GM19324 (cell line): ENCODE results near the gene TMEM260.

Experiments used
- ATAC-seq: cut with Tn5 transposase; IDR thresholded peaks from one replicate; pipeline ENCODE4 v1.9.1; 2021; ENCODE audit warnings: mild to moderate bottlenecking, moderate library complexity; ENCODE audit not compliant: unreplicated experiment, low FRiP score

The TMEM260 gene

DNA sequence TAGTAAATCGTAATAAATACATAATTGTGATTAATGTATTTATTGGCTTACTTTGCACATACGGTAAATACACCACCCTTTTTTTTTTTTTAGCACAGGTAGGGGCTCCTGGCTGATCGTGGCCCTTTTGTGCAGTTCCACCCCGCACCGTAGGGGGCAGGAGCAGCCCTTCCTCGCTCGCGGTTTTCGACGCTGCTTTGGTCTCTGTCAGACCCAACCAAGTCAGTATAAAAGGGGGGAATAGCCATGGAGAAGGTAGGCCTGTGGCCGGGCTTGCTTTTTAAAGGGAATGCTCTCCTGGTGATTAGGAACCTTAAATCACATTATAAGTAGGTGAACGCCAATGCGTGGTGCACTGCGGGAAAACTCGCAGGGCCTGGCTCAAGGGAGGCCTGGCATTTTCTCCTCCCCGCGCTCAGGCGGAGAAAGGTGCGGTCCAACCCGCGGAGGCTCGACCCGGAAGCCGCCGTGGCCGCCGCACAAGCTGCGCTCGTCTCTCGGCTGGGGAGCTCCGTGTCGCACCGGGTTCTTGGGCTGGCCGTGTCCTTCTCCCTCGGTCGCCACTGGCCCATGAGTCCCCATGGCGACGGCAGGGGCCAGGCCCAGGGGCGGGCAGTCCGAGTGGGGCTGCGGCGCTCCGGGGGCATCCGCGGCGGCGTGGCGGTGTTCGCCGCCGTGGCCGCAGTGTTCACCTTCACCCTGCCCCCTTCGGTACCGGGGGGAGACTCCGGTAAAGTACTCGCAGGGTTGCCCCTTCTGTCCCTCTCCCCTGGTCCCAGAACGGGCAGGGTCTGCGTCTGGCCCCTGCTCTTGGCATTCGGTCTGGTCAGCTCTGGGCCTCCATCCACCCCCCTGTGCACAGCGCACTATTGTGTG is at the start of gene TMEM260:
Gene TMEM260, plus strand, starts transcription at position 454 of the 876 bp plus-strand sequence. Its CDS starts 117 bp downstream, at position 571.
- ATAC-seq: peak; percentile 98

- no peak for ATAC-seq
These were observed 47.1 kb upstream of the TMEM260 start for GRCh38 chr14:56532546-56532945.

- no peak for ATAC-seq
These were observed 44.9 kb upstream of the TMEM260 start for GRCh38 chr14:56534656-56535055.

- no peak for ATAC-seq
These were observed 39.7 kb upstream of the TMEM260 start for GRCh38 chr14:56539862-56540261.

- ATAC-seq: no peak
These were observed 36.2 kb upstream of the TMEM260 start for GRCh38 chr14:56543436-56543835.

DNA sequence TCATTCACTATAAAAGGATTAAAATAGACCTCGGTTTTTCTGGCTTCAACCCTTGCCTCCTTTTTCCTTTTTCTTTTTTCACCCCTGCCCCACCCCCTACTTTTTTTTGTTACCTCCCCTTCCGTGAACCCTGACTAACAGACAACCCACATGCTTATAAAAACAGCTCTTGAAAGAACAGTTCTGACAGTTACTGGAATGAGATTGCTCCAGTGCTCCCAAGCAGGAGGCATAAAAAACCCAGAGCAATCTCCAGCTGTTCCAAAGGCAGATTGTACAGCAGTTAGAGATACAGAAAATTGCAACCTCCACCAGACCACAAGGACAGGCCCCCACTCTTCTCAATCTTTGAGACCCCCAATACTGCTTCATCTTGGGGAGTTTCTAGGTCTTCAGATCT is 29.9 kb upstream of the TMEM260 start:
- no peak for ATAC-seq

- no peak for ATAC-seq
These were observed 27.0 kb upstream of the TMEM260 start for GRCh38 chr14:56552615-56553014.

DNA sequence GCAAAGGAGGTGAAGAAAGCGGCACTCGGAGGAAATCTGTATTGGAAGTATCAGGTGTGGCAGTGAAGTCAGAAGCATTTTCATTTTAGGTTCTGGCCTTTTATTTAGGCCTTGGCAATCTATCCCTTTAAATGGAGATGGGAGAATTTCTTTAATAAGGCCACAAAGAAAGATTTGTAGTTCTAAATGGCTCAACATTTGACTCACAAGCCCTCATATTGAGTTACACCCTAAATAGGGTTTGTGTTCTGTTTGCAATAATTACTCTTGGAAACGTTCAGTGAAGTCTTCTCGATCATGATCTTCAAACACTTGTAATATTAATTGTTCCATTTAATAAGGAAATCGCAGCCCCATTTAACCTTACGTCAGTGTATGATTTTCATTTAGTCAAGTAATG is 25.3 kb upstream of the TMEM260 start:
- no peak for ATAC-seq

- no peak for ATAC-seq
These were observed 23.6 kb upstream of the TMEM260 start for GRCh38 chr14:56555921-56556570.

DNA sequence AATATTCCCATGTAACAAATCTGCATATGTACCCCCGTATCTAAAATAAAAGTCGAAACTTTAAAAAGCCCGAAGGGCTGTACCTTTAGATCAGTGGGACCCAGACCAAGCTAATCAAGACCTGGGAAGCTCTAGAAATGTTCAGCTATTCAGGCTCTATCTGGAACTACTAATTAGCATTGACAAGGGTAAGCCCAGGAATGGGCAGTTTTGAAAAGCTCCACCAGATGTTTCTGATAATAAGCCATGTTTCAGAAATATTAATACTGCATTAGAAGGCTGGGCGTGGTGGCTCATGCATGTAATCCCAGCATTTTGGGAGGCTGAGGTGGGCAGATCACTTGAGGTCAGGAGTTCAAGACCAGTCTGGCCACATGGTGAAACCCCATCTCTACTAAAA is 20.4 kb upstream of the TMEM260 start:
- no peak for ATAC-seq

DNA sequence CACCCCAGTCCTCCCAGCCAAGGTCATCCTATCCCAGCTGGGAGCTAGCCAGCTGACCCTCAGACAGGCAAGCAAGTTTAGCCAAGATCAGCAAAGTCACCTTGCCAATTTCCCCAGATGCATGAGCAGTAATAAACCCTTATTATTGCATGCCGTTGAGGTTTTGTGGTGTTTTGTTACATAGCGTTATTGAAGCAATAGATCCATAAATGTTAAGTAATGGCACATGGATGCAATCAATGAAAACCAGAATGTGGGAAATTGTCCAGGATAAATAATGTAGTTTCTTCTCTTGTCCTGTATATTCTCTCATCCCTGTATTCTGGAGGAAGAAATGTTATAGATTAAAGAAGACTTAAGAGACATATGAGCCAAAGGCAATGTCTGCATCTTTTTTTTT is 18.0 kb upstream of the TMEM260 start:
- no peak for ATAC-seq

DNA sequence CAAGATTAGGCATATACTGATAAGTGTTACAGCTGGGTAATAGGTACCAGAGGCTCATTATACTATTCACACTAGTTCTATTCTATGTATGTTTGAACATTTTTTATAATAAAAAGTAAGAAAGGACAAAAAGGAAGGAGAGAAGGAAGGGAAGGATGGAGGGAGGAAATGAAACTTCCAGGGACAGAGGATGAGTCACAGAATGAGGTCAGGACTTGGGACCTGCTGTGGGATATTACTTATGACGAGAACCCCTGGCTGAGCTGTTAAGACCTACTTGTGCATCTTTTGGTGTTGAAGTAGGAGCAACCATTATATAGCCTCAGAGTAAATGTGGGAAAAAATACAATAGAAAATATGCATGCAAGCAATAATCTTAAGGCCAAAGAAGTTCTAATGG is 16.7 kb upstream of the TMEM260 start:
- ATAC-seq: no peak

DNA sequence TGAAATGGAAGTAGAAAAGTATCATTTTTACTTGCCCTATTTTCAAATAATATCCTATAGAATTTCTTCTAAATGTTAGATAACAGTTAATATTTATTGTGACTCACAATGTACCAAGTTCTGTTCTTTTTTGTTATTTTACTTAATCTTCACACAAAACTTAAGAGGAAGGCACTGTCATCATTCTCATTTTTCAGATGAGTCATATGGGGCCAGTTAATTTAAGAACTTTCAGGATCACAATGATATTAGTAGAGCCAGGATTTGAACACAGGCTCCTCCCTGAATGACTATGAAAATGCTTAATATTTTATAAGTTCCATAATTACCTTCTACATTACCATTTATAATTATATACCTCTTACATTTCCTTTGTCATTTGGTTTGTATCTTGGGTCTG is 10.4 kb upstream of the TMEM260 start:
- ATAC-seq: no peak

DNA sequence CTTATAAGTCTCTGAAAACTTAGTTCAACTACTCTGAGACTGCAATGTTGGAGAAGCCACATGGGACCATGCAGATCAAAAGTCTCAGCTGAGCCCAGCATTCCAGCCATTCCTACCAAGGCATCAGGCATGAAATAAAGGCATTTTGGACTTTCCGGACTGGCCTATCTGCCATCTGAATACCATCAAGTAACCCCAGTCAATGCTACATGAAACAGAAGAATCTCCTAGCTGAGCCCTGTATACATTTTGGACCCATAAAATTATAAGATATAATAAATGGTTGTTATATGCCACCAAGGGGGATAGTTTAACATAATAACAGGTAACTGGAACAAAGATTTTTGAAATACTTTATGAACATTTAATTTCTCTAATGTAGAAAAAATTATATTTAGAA is 9.3 kb upstream of the TMEM260 start:
- ATAC-seq: no peak

DNA sequence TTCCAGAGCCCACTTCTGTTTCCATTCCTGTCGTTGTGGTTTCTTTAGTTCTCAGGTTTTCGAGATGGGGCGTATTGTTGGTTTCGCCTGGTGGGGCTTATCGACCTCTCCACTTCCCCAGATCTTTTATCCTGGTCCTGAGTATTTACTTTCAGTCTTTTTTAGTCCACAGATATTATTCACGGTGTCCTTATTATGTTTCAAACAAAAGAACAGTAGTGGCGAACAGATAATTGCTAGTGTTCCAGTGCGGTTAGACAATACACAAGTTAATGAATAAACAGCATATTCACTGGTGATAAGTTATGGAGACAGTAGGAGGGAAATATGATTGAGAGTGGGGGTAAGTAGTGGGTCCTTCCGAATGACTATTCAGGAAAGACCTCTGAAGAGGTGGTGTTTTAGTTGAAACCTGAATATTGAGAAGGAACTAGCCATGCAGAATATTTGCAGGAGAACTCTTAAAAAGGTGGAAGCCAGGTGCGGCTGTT is 668 bp downstream of the TMEM260 start:
- ATAC-seq: no peak

DNA sequence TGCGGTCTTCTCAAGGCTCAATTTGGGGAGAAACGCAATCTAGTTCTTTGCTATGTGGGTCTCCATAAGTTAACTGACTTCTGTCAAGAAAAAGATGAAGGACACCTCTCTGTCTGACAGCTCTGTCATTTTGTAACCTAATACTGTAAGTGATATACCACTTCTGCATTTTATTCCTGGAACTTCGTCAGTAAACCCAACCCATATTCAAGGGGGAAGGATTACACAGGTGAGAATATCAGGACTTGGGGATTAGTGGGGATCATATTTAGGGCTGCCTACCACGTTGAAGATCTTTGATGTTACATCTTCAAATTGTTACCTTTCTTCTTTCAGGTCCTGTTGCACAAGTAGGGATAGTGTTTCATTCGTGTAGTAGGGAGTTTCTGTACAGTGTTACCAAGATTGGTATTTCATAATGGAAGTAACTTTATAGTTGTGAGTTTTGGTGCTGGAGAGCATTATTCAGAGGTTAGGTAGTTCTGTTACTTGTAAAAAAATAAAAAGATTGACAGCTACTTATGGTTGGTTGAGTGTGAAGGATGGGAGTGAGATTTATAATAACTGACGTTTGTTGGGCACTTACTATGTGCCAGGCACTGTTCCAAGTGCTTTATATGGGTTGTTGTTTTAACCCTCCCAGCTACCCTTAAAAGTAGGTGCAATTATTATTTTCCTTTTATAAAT is 1.6 kb downstream of the TMEM260 start:
- no peak for ATAC-seq

- no peak for ATAC-seq
These were observed 6.0 kb downstream of the TMEM260 start for GRCh38 chr14:56585461-56586084.

- ATAC-seq: no peak
These were observed 8.1 kb downstream of the TMEM260 start for GRCh38 chr14:56587701-56588100.

DNA sequence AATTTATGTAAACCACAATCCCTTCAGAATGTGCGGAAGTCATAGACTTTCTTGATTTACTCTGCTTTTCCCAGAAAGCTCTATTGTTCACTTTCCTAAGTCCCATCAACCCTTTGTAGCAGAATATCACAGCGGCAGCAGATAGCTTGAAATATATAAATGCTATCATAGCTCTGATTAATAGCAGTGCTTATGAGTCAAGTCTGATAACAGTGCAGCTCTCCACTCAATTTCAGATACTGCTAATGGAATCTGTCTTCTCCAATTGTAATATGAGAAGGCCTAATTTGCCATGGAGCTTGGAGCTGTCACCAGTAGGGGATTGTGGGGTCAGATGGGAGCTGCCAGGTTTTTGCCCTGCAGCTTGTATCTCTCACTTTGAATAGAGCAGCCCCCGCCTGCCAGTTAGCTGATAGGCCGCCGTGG is 10.9 kb downstream of the TMEM260 start:
- no peak for ATAC-seq

DNA sequence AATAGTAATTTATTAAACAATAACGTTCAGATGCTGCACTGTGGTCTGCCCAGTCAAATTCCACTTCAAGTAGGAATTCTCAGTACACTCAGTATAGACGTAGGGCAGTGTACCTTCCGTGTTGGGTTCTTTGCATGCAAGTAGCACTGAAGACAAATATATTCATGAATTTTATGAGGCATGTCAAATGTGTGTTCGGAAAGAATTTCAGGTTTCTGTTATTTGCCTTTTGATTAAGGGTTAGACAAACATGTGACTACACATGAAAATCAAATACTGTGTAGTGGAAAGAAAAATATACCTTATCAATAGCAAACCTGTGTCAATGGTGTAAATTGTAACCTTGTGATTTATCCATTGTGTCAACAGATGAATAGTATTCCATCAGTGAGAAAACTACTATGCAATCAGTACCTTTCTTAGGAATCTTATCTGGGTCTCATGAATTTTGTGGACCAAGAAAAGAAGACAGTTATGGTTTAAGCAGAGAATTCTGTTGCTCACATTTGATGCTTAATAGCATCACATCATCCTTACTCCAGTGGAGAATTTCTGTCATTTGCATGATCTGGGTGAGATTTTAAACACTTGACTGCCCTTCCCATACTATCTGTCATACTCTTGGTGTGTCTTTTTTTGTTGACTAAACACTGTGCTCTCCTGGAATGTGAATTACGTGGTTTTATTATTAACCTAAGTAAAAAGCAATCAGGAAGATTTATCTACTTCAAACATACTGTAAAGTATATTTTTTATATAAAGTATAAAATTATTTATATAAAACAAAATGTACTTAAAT is 13.3 kb downstream of the TMEM260 start:
- no peak for ATAC-seq
